ENCODE results near the gene EBF4. TPM values are rescaled to one million over a fixed set of nuclear protein-coding genes. Genes with fewer than 3 reads are reported as not detected.

EBF4 gene
- total RNA-seq, 3 donors from 2014 or later = 1.6 to 22.0 (median 22.0) TPM

GRCh38 chr20:2653556-2654383 is 38.8 kb upstream of the EBF4 start:
- intact Hi-C loops (cut with DNase I; ENCODE audit: low total_unique reads) = no loop called here
- Histone ChIP-seq H3K4me1 (peaks cover 0 to 14% of the 10 kb centered on the region in 2 donors), H3K27ac (peak overlapping the region in 1 of 2 donors; percentile 43), H3K36me3 (peaks cover 9% of the 10 kb centered on the region), H3K27me3 (no peaks in the 10 kb centered on the region), H3K9me3 (no peaks in the 10 kb centered on the region), H3K4me3 (peak overlapping the region; percentile 88 to 92 (median 91))
- no peak for TF ChIP-seq POLR2AphosphoS5 (IDR thresholded peaks at IDR 0.05)
- no peak for TF ChIP-seq POLR2A (IDR thresholded peaks at IDR 0.05)
- no peak for TF ChIP-seq CTCF (IDR thresholded peaks at IDR 0.05)
- DNase-seq (ENCODE audit: low spot score in 2 of 2) = no peak

- Histone ChIP-seq H3K36me3 (peaks cover 14% of the 10 kb centered on the region), H3K27ac (no peak overlapping the region), H3K4me3 (peak overlapping the region in 1 of 3 donors; percentile 88), H3K4me1 (peaks cover 0 to 14% of the 10 kb centered on the region in 2 donors), H3K9me3 (no peaks in the 10 kb centered on the region), H3K27me3 (no peaks in the 10 kb centered on the region)
- no peak for DNase-seq (ENCODE audit: low spot score in 2 of 2)
- TF ChIP-seq CTCF (IDR thresholded peaks at IDR 0.05) = no peak
- TF ChIP-seq POLR2AphosphoS5 (IDR thresholded peaks at IDR 0.05) = no peak
- no peak for TF ChIP-seq POLR2A (IDR thresholded peaks at IDR 0.05)
- intact Hi-C loops (cut with DNase I; ENCODE audit: low total_unique reads) = no loop called here
Measured at GRCh38 chr20:2654384-2654822, 38.2 kb upstream of the EBF4 start.

GRCh38 chr20:2654831-2655230 is 37.7 kb upstream of the EBF4 start:
- TF ChIP-seq CTCF (IDR thresholded peaks at IDR 0.05) (no peak), POLR2A (IDR thresholded peaks at IDR 0.05) (no peak), POLR2AphosphoS5 (IDR thresholded peaks at IDR 0.05) (no peak)
- peaks cover 14% of the 10 kb centered on the region for H3K36me3 ChIP-seq
- DNase-seq (ENCODE audit: low spot score in 2 of 2) = no peak
- no peaks in the 10 kb centered on the region for H3K9me3 ChIP-seq
- intact Hi-C loops (cut with DNase I; ENCODE audit: low total_unique reads) = no loop called here
- H3K27me3 ChIP-seq = no peaks in the 10 kb centered on the region
- H3K27ac ChIP-seq = no peak overlapping the region
- H3K4me3 ChIP-seq = peak overlapping the region in 1 of 3 donors; percentile 88
- H3K4me1 ChIP-seq = peaks cover 0 to 14% of the 10 kb centered on the region in 2 donors

- H3K36me3 ChIP-seq = peaks cover 14% of the 10 kb centered on the region
- H3K4me3 ChIP-seq = no peak overlapping the region
- TF ChIP-seq POLR2AphosphoS5 (IDR thresholded peaks at IDR 0.05) = no peak
- no peak overlapping the region for H3K27ac ChIP-seq
- intact Hi-C loops (cut with DNase I; ENCODE audit: low total_unique reads) = no loop called here
- H3K4me1 ChIP-seq = peaks cover 0 to 14% of the 10 kb centered on the region in 2 donors
- DNase-seq (ENCODE audit: low spot score in 2 of 2) = no peak
- no peaks in the 10 kb centered on the region for H3K9me3 ChIP-seq
- no peaks in the 10 kb centered on the region for H3K27me3 ChIP-seq
Measured at GRCh38 chr20:2655331-2656116, 37.1 kb upstream of the EBF4 start.

GRCh38 chr20:2656471-2657117 is 36.0 kb upstream of the EBF4 start:
- no peak for DNase-seq (ENCODE audit: low spot score in 2 of 2)
- intact Hi-C loops (cut with DNase I; ENCODE audit: low total_unique reads) = no loop called here
- no peak overlapping the region for H3K4me3 ChIP-seq
- peaks cover 0 to 10% of the 10 kb centered on the region in 2 donors for H3K4me1 ChIP-seq
- TF ChIP-seq POLR2A (IDR thresholded peaks at IDR 0.05) (no peak), POLR2AphosphoS5 (IDR thresholded peaks at IDR 0.05) (no peak), CTCF (IDR thresholded peaks at IDR 0.05) (no peak)
- H3K9me3 ChIP-seq = no peaks in the 10 kb centered on the region
- H3K36me3 ChIP-seq = peaks cover 14% of the 10 kb centered on the region
- no peak overlapping the region for H3K27ac ChIP-seq
- H3K27me3 ChIP-seq = no peaks in the 10 kb centered on the region
